A549 treated with AZD9567 at 1 μM for 4 hours (cell line): Measurements from ENCODE around the gene ABLIM3. TPM values are rescaled to one million over a fixed set of nuclear protein-coding genes. Genes with fewer than 3 reads are reported as not detected.

ENCODE experiments used
- total RNA-seq: library from RNA; stranded (reverse); fragments of 200-300 nt; extraction: Qiagen RNA extraction; gene quantifications from 5 replicates; pipeline ENCODE4 v1.2.3, GENCODE V29; 2022; ENCODE audit not compliant: insufficient read depth

Gene ABLIM3
- total RNA-seq: 17.4 to 22.7 TPM (median 20.5 TPM) in 5 replicates

DNA sequence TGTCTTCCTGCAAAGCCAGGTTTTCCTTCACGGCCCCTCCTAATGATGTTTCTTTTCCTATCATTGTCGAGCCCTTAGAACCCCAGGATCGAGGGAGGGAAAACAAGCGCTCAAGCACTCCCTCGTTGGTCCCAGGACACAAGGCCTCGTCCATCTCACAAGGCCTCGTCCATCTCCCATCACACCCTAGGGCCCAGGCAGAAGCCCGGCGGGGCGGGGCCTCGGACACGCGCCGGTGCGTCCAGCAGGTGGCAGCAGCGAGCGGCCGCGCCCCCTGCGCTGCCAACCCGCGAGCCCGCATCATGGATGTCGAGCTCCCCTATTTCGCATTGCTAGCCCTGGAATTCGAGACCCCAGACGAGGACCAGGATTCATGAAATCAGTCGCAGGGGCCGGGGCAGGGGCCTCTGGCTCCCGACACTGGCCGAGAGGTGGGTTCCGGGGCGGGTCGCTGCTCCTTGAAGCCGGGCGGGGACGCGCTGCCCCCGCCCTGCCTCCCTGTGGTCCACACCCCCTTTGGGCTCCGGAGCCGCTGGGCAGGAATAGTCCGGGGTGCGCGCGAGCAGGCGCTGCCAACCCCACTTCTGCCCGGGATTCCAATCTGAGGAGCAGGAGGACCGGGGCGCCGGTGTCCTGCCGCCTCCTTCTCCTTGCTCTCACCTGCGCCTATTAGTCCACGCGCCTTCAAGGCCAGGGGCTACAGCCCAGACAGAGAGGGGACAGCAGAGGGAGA, at the start of gene ABLIM3:
ABLIM3 (plus strand) TSS at position 270 of the 733 bp plus-strand sequence. CDS start 603 bp downstream, outside the sequence.

DNA sequence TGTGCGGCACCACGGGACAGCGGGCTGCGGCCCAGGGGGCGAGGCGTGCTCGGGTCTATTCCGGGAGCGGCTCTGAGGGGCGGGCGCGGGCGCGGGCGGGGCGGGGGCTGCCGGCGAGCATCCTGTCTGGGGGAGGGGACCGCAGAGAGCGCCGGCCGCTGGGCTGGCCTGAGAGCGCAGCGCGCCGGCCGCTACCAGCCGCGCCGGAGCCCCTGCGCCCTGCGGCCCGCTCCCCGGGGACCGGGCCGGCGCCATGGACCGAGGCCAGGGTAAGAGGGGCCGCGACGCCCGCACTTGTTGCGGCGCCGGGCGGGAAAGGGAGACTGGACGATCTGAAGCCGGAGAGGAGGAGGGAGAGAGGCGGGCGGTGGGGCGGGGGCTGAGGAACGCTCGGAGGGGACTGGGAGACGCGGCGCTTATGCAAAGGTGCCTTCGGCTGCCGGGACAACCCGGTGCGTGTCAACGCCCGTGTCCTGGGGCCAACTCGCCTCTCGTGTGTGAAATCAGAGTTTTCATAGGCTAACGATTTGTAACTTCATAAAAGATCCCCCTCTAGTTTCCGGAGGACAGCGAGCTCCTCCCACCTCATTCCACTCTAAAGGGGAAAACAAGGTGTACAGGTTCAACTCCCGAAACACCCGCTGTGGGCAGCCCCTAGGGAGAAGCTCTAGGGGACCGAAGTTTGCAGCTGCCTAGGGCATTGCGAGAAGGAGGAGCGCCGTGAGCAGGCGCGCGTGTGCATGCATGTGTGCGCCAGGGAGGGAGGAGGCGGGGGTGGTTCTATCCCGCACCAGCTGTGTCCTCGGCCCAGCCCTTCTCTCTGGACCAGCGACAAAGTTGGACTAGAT, 130.6 kb downstream of the ABLIM3 start, which contains the start of gene AFAP1L1:
AFAP1L1 (plus strand) TSS at position 144 of the 848 bp plus-strand sequence; CDS start at position 254, 110 bp downstream.

Other genes starting within 250 kb of the ABLIM3 start
- gene SH3TC2, start 78.4 kb upstream of the ABLIM3 start, total RNA-seq: 0.35 to 0.55 TPM (median 0.46 TPM) in 4 of 5 replicates, not detected in the other
- gene AFAP1L1, start 130.4 kb downstream of the ABLIM3 start, total RNA-seq: 8.9 to 13.8 TPM (median 11.3 TPM) in 5 replicates
- 6.3 to 9.7 TPM (median 7.5 TPM) in 5 replicates for gene GRPEL2, start 204.0 kb downstream of the ABLIM3 start, total RNA-seq
- gene PCYOX1L, start 216.6 kb downstream of the ABLIM3 start, total RNA-seq: 0.79 to 4.1 TPM (median 3.7 TPM) in 5 replicates
- 0.13 to 0.38 TPM in 2 of 5 replicates, not detected in the others for gene IL17B, start 237.8 kb downstream of the ABLIM3 start, total RNA-seq